Measurements from ENCODE around the gene TBL1XR1. TPM values are rescaled to one million over a fixed set of nuclear protein-coding genes. Genes with fewer than 3 reads are reported as not detected.
"Not testable (repeated sequence)": the region's sequence is repeated elsewhere in the genome, so short reads cannot be mapped to it uniquely, and the experiment has no call there.

TBL1XR1 gene
- total RNA-seq, 1 donor from 2014 or later: 153 TPM

- Mint-ChIP-seq H3K4me3 (no peak overlapping the region), H3K4me1 (no peaks in the 10 kb centered on the region), H3K27me3 (ENCODE audit: low read depth) (no peaks in the 10 kb centered on the region), H3K27ac (ENCODE audit: unreplicated experiment) (no peak overlapping the region), H3K36me3 (ENCODE audit: low read depth) (peaks cover 25% of the 10 kb centered on the region), H3K9me3 (no peaks in the 10 kb centered on the region)
- DNase-seq (ENCODE audit: low read depth, low spot score): no peak
- no peak for TF ChIP-seq CTCF (conservative IDR thresholded peaks at IDR 0.05)
These were observed 183.5 kb downstream of the TBL1XR1 start for GRCh38 chr3:177013681-177014280.

GRCh38 chr3:177005718-177006405, 191.4 kb downstream of the TBL1XR1 start:
- Mint-ChIP-seq H3K27ac (ENCODE audit: unreplicated experiment) (no peak overlapping the region), H3K4me1 (no peaks in the 10 kb centered on the region), H3K27me3 (ENCODE audit: low read depth) (no peaks in the 10 kb centered on the region), H3K36me3 (ENCODE audit: low read depth) (peaks cover 37% of the 10 kb centered on the region), H3K9me3 (peaks cover 27% of the 10 kb centered on the region), H3K4me3 (no peak overlapping the region)
- DNase-seq (ENCODE audit: low read depth, low spot score): no peak
- no peak for TF ChIP-seq CTCF (conservative IDR thresholded peaks at IDR 0.05)

- not testable (repeated sequence) for H3K4me3 Mint-ChIP-seq; DNase-seq (ENCODE audit: low read depth, low spot score); H3K4me1 Mint-ChIP-seq; H3K27me3 Mint-ChIP-seq (ENCODE audit: low read depth); H3K27ac Mint-ChIP-seq (ENCODE audit: unreplicated experiment)
- H3K36me3 Mint-ChIP-seq (ENCODE audit: low read depth): peaks cover 15% of the 10 kb centered on the region
- H3K9me3 Mint-ChIP-seq: peaks cover 14% of the 10 kb centered on the region
These were observed 197.1 kb downstream of the TBL1XR1 start for GRCh38 chr3:177000159-177000558.

- peaks cover 17% of the 10 kb centered on the region for H3K36me3 Mint-ChIP-seq (ENCODE audit: low read depth)
- no peak overlapping the region for H3K27ac Mint-ChIP-seq (ENCODE audit: unreplicated experiment)
- no peaks in the 10 kb centered on the region for H3K27me3 Mint-ChIP-seq (ENCODE audit: low read depth)
- DNase-seq (ENCODE audit: low read depth, low spot score): no peak
- no peak for TF ChIP-seq CTCF (conservative IDR thresholded peaks at IDR 0.05)
- no peaks in the 10 kb centered on the region for H3K4me1 Mint-ChIP-seq
- H3K4me3 Mint-ChIP-seq: no peak overlapping the region
- peaks cover 15% of the 10 kb centered on the region for H3K9me3 Mint-ChIP-seq
These were observed 201.3 kb downstream of the TBL1XR1 start for GRCh38 chr3:176995946-176996345.

GRCh38 chr3:176994891-176995781, 202.1 kb downstream of the TBL1XR1 start:
- no peak for TF ChIP-seq CTCF (conservative IDR thresholded peaks at IDR 0.05)
- H3K27me3 Mint-ChIP-seq (ENCODE audit: low read depth): no peaks in the 10 kb centered on the region
- H3K36me3 Mint-ChIP-seq (ENCODE audit: low read depth): peaks cover 10% of the 10 kb centered on the region
- no peak overlapping the region for H3K27ac Mint-ChIP-seq (ENCODE audit: unreplicated experiment)
- DNase-seq (ENCODE audit: low read depth, low spot score): no peak
- H3K4me3 Mint-ChIP-seq: no peak overlapping the region
- H3K4me1 Mint-ChIP-seq: no peaks in the 10 kb centered on the region
- peaks cover 8% of the 10 kb centered on the region for H3K9me3 Mint-ChIP-seq

Measured in neural crest cell (in vitro differentiated cells).